PC-3 (cell line): Measurements from ENCODE around the gene ZBTB7C. TPM values are rescaled to one million over a fixed set of nuclear protein-coding genes. Genes with fewer than 3 reads are reported as not detected.
"Not testable (repeated sequence)": the region's sequence is repeated elsewhere in the genome, so short reads cannot be mapped to it uniquely, and the experiment has no call there.

ENCODE experiments used
- ATAC-seq: fragments of 200-7000 bp; cut with Tn5 transposase; 2 replicates; pipeline ENCODE4 v1.9.1; 2020; ENCODE audit warnings: mild to moderate bottlenecking, moderate library complexity
- BruUV-seq: library from RNA; stranded (reverse); fragments of 400-500 nt; replicated peaks from 2 replicates; lab custom pipeline; 2021; lab: Mats Ljungman, UMichigan
- CTCF ChIA-PET: fragments of 300-600 bp; sonication (Branson Sonifier 250); formaldehyde crosslinking; loops from one replicate; lab custom pipeline; 2022; ENCODE audit warnings: antibody characterized with exemption; lab: Charles Lee
- POLR2A ChIA-PET: fragments of 300-600 bp; sonication (Branson Sonifier 250); formaldehyde crosslinking; loops from one replicate; lab custom pipeline; 2022; ENCODE audit warnings: antibody characterized with exemption; ENCODE audit not compliant: unreplicated experiment; lab: Charles Lee
- DNase-seq: peaks from one replicate; pipeline ENCODE4 v3.0.0-alpha.2; 2015
- H2AFZ ChIP-seq: fragments of 300-600 bp; sonication (generic); 2 replicates; pipeline ENCODE4 v1.6.0; 2016; ENCODE audit warnings: antibody characterized with exemption, low read length
- H3F3A ChIP-seq: fragments of 300-600 bp; sonication (generic); one replicate; pipeline ENCODE4 v1.6.0; 2017; ENCODE audit warnings: antibody characterized with exemption, low read length, control low read depth, mild to moderate bottlenecking; ENCODE audit not compliant: unreplicated experiment
- H3K27ac ChIP-seq: fragments of 300-600 bp; sonication (generic); 2 replicates; pipeline ENCODE4 v1.5.1; 2016; ENCODE audit warnings: mild to moderate bottlenecking, low read length
- H3K27me3 ChIP-seq: fragments of 300-600 bp; sonication (generic); 2 replicates; pipeline ENCODE4 v1.6.1; 2016; ENCODE audit warnings: low read length, mixed read lengths
- H3K36me3 ChIP-seq: fragments of 300-600 bp; sonication (generic); 2 replicates; pipeline ENCODE4 v1.6.1; 2016; ENCODE audit warnings: low read depth, mixed run types, low read length, mixed read lengths
- H3K4me1 ChIP-seq: fragments of 300-600 bp; sonication (generic); 2 replicates; pipeline ENCODE4 v1.5.1; 2016; ENCODE audit warnings: low read length; ENCODE audit not compliant: insufficient read depth
- H3K4me2 ChIP-seq: fragments of 300-600 bp; sonication (generic); 2 replicates; pipeline ENCODE4 v1.6.0; 2016; ENCODE audit warnings: low read length
- H3K4me3 ChIP-seq: fragments of 300-600 bp; sonication (generic); 2 replicates; pipeline ENCODE4 v1.5.1; 2016; ENCODE audit warnings: mild to moderate bottlenecking, low read length, mixed read lengths
- H3K79me2 ChIP-seq: fragments of 300-600 bp; sonication (generic); 2 replicates; pipeline ENCODE4 v1.6.1; 2017; ENCODE audit warnings: low read length, mixed read lengths
- H3K9ac ChIP-seq: fragments of 300-600 bp; sonication (generic); 2 replicates; pipeline ENCODE4 v1.6.0; 2016; ENCODE audit warnings: mild to moderate bottlenecking, low read length
- H3K9me2 ChIP-seq: fragments of 300-600 bp; sonication (generic); replicated peaks from 2 replicates; pipeline ENCODE4 v1.6.1; 2016; ENCODE audit warnings: mixed run types, low read length, mixed read lengths
- H3K9me3 ChIP-seq: fragments of 300-600 bp; sonication (generic); 2 replicates; pipeline ENCODE4 v1.6.1; 2016; ENCODE audit warnings: low read length, mixed read lengths
- H4K20me1 ChIP-seq: fragments of 300-600 bp; sonication (generic); 2 replicates; pipeline ENCODE4 v1.6.1; 2016; ENCODE audit warnings: low read length, mixed read lengths
- EZH2 ChIP-seq: fragments of 300-600 bp; sonication (generic); IDR thresholded peaks from one replicate; pipeline ENCODE4 v1.6.1; 2017; ENCODE audit warnings: antibody characterized with exemption, mild to moderate bottlenecking, low read length; ENCODE audit not compliant: unreplicated experiment
- EZH2phosphoT487 ChIP-seq: fragments of 300-600 bp; sonication (generic); IDR thresholded peaks from 2 replicates; pipeline ENCODE4 v1.6.1; 2018; ENCODE audit warnings: mild to moderate bottlenecking, antibody characterized with exemption, low read length, borderline replicate concordance
- intact Hi-C: fragments of 100-400 bp; cut with micrococcal nuclease; formaldehyde crosslinking; loops from 2 replicates; pipeline ENCODE4 v1.9.0; 2023
- total RNA-seq: library from RNA; depleted of rRNA; stranded (reverse); fragments of >200 nt; gene quantifications from 2 replicates; pipeline ENCODE4 v1.2.3, GENCODE V29; 2014
- TF ChIP-seq, protein P1 (sequence below): fragments of 300-600 bp; sonication (generic); conservative IDR thresholded peaks from 2 replicates; pipeline ENCODE4 v1.5.1; 2017; ENCODE audit warnings: antibody characterized with exemption, low read depth, mild to moderate bottlenecking, low read length

Gene ZBTB7C
- total RNA-seq, 1 experiment from 2014 or later: 1.3 TPM

- H3K27me3 ChIP-seq, H3K4me3 ChIP-seq, H3K4me1 ChIP-seq, CTCF ChIA-PET, H3F3A ChIP-seq, DNase-seq, H3K9me3 ChIP-seq, H3K79me2 ChIP-seq, BruUV-seq, H2AFZ ChIP-seq, intact Hi-C loops, POLR2A ChIA-PET, H3K9ac ChIP-seq, ATAC-seq, H4K20me1 ChIP-seq, H3K36me3 ChIP-seq, H3K27ac ChIP-seq, H3K4me2 ChIP-seq, H3K9me2 ChIP-seq: not testable (repeated sequence)
Observed at GRCh38 chr18:48281460-48281859, 127.7 kb downstream of the ZBTB7C start.

GRCh38 chr18:48279312-48279711, 129.9 kb downstream of the ZBTB7C start:
- Histone ChIP-seq H3K36me3 (no peaks in the 10 kb centered on the region), H3K9me2 (no peaks in the 10 kb centered on the region), H3K9me3 (no peaks in the 10 kb centered on the region), H3K9ac (no peak overlapping the region), H3K27me3 (no peaks in the 10 kb centered on the region), H3F3A (no peaks in the 10 kb centered on the region), H3K27ac (no peak overlapping the region), H4K20me1 (no peaks in the 10 kb centered on the region), H3K4me1 (no peaks in the 10 kb centered on the region), H3K4me3 (no peak overlapping the region), H3K79me2 (no peaks in the 10 kb centered on the region), H3K4me2 (no peak overlapping the region), H2AFZ (no peak overlapping the region)
- BruUV-seq: no TSS peak
- no peak for TF ChIP-seq EZH2
- TF ChIP-seq, protein P1, sequence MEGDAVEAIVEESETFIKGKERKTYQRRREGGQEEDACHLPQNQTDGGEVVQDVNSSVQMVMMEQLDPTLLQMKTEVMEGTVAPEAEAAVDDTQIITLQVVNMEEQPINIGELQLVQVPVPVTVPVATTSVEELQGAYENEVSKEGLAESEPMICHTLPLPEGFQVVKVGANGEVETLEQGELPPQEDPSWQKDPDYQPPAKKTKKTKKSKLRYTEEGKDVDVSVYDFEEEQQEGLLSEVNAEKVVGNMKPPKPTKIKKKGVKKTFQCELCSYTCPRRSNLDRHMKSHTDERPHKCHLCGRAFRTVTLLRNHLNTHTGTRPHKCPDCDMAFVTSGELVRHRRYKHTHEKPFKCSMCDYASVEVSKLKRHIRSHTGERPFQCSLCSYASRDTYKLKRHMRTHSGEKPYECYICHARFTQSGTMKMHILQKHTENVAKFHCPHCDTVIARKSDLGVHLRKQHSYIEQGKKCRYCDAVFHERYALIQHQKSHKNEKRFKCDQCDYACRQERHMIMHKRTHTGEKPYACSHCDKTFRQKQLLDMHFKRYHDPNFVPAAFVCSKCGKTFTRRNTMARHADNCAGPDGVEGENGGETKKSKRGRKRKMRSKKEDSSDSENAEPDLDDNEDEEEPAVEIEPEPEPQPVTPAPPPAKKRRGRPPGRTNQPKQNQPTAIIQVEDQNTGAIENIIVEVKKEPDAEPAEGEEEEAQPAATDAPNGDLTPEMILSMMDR: no peak
- TF ChIP-seq EZH2phosphoT487: no peak
- intact Hi-C loops: no loop called here
- ChIA-PET POLR2A (no interaction called here), CTCF (no interaction called here)
- DNase-seq (no peak), ATAC-seq (no peak)

GRCh38 chr18:48278081-48278480, 131.1 kb downstream of the ZBTB7C start:
- H3K27ac ChIP-seq: no peak overlapping the region
- no peaks in the 10 kb centered on the region for H3K4me1 ChIP-seq
- POLR2A ChIA-PET: no interaction called here
- H3K9me2 ChIP-seq: no peaks in the 10 kb centered on the region
- no peaks in the 10 kb centered on the region for H3K9me3 ChIP-seq
- no peaks in the 10 kb centered on the region for H3F3A ChIP-seq
- DNase-seq (no peak), ATAC-seq (no peak)
- BruUV-seq: no TSS peak
- no peak overlapping the region for H3K4me3 ChIP-seq
- CTCF ChIA-PET: no interaction called here
- no peak overlapping the region for H3K9ac ChIP-seq
- no peak overlapping the region for H2AFZ ChIP-seq
- no peaks in the 10 kb centered on the region for H3K27me3 ChIP-seq
- no peaks in the 10 kb centered on the region for H4K20me1 ChIP-seq
- H3K4me2 ChIP-seq: no peak overlapping the region
- H3K79me2 ChIP-seq: no peaks in the 10 kb centered on the region
- no peaks in the 10 kb centered on the region for H3K36me3 ChIP-seq
- intact Hi-C loops: no loop called here
- TF ChIP-seq, protein P1: no peak
- no peak for TF ChIP-seq EZH2
- no peak for TF ChIP-seq EZH2phosphoT487
